Heart left ventricle (tissue), 16 donors: ENCODE results near the gene CCSER1. TPM values are rescaled to one million over a fixed set of nuclear protein-coding genes. Genes with fewer than 3 reads are reported as not detected.
"Not testable (repeated sequence)": the region's sequence is repeated elsewhere in the genome, so short reads cannot be mapped to it uniquely, and the experiment has no call there.

Experiments
- ATAC-seq, 4 donors: fragments of 200-7000 bp; cut with Tn5 transposase; one replicate each; pipeline ENCODE4 v1.9.1; 2020 to 2022; ENCODE audit warnings: moderate library complexity in 4 of 4, mild to moderate bottlenecking in 3 of 4, moderate number of reproducible peaks in 1 of 4
- DNase-seq, 5 donors: peaks; one replicate each; pipeline ENCODE4 v3.0.0-alpha.2; 2020
- H3K27ac ChIP-seq, 12 donors: fragments of 200-600 bp; sonication (generic) in 4 of 12; one replicate each; pipeline versions ENCODE4 v1.5.0 to v1.8.0; 2016 to 2022; ENCODE audit warnings: mild to moderate bottlenecking in 2 of 12
- H3K27me3 ChIP-seq, 9 donors: fragments of 200-600 bp; sonication (generic) in 2 of 9; one replicate each; pipeline versions ENCODE4 v1.5.1 to v1.8.0; 2016 to 2022; ENCODE audit warnings: mild to moderate bottlenecking in 3 of 9
- H3K36me3 ChIP-seq, 9 donors: fragments of 200-600 bp; sonication (generic) in 2 of 9; one replicate each; pipeline versions ENCODE4 v1.5.0 to v1.8.0; 2018 to 2022; ENCODE audit warnings: mild to moderate bottlenecking in 2 of 9
- H3K4me1 ChIP-seq, 12 donors: fragments of 200-600 bp; sonication (generic) in 4 of 12; one replicate each; pipeline versions ENCODE4 v1.5.0 to v1.8.0; 2016 to 2022; ENCODE audit warnings: mild to moderate bottlenecking in 3 of 12
- H3K4me3 ChIP-seq, 12 donors: fragments of 200-600 bp; sonication (generic) in 4 of 12; one replicate each; pipeline versions ENCODE4 v1.5.0 to v1.8.0; 2017 to 2022; ENCODE audit warnings: mild to moderate bottlenecking in 9 of 12, moderate library complexity in 4 of 12
- H3K9me3 ChIP-seq, 12 donors: fragments of 200-600 bp; sonication (generic) in 4 of 12; one replicate each; pipeline versions ENCODE4 v1.5.0 to v1.8.0; 2016 to 2022; ENCODE audit warnings: mild to moderate bottlenecking in 1 of 12
- POLR2A ChIP-seq, 2 donors: fragments of 450-650 bp; IDR thresholded peaks; one replicate each; pipeline ENCODE4 v1.6.1; 2017; ENCODE audit warnings: antibody characterized with exemption in 2 of 2, mild to moderate bottlenecking in 2 of 2, moderate library complexity in 2 of 2
- WGBS, 4 donors: extraction: QIAGEN DNeasy Blood & Tissue Kit in 2 of 4; methylation state at CpG; one replicate each; pipeline versions ENCODE4 v1.1.5 to v1.1.7; 2013 to 2018; 5-methylcytosine and 5-hydroxymethylcytosine counted together
- intact Hi-C, 10 donors: fragments of 100-400 bp; cut with DNase I; formaldehyde crosslinking; loops; one replicate each; pipeline versions ENCODE4 v1.11.1 to v1.14.2; 2022
- polyA plus RNA-seq, 2 donors: library from polyadenylated mRNA; stranded (reverse); fragments of 200-250 nt; gene quantifications; one replicate each; pipeline ENCODE4 v1.2.3, GENCODE V29; 2013
- total RNA-seq, 9 donors: library from RNA; depleted of rRNA in 2 of 9; stranded (reverse); fragments of >200 nt in 2 of 9; fragmentation: NEBNext Ultra II Directional in 3 of 9; extraction: Animal tissue kit (Norgen Biotek cat#: 25700) in 3 of 9; gene quantifications; one replicate each; pipeline versions ENCODE4 v1.1.0 to v1.2.4, GENCODE V29; 2016 to 2023
- TF ChIP-seq, protein P1 (sequence below), 12 donors: fragments of 200-600 bp; sonication (generic) in 4 of 12; IDR thresholded peaks; one replicate each; pipeline versions ENCODE4 v1.5.0 to v1.8.0; 2018 to 2022; ENCODE audit warnings: antibody characterized with exemption in 12 of 12, mild to moderate bottlenecking in 5 of 12
- donor health status: ischemic (EF 13 %, LVEDD 7.1; RV severe dilation, severe dysfunction).
- donor health status: healthy with polysubstance abuse.
- donor health status: DM: no; HTN: yes; CAD: no.
- donor health status: DM: no; HTN: no; CAD: no.
- donor health status: ischemic (EF 25% LVEDD 6.9; RV normal size, moderate dysfunction).
- donor health status: ischemic (EF 25% LVEDD 5.7; RV mildly dilated, moderate dysfunction).
- donor health status: healthy.
- donor health status: DM: yes; HTN: yes; CAD: no.
- donor health status: ischemic (EF 35%, LVEDD 5.7; RV mildly dilated, moderate dysfunction).
- donor health status: nonischemic (EF 11% LVEDD 7.7; RV severe dilation, severe dysfunction).
- donor health status: DM: yes; HTN: yes; CAD: no.
- donor health status: PGD.
- donor health status: ischemic (EF 29% LVEDD 5.4; RV normal size, mild dysfunction).
- donor health status: nonischemic (EF 23%, LVEDD 6.1; RV moderate dilation, normal function).

The CCSER1 gene
- total and polyA plus RNA-seq, 11 donors, result 2.5 to 15.8 (median 12.2) TPM

DNA sequence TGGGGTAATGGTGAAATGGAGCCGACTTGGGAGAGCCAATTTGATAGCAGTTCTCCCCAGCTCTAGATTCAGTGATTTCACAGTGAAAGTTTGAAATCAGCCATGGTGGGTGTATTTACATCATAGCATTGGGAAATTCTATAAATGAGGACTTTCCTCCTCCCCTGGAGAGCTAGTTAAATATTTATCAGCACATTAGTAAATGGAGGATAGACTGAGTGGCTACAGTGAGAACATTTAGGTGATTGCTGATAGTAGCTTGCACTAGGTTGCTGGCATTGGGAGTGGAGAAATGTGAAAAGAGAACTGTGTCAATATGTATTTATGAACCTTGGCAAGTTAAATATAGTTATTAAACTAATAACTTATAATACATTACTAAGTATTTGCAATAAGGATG is 347.3 kb downstream of the CCSER1 start:
- no peaks in the 10 kb centered on the region for H3K36me3 ChIP-seq
- peaks cover 0 to 6% (median 0%) of the 10 kb centered on the region in 12 donors for H3K9me3 ChIP-seq
- TF ChIP-seq POLR2A (IDR thresholded peaks at IDR 0.05), result no peak
- TF ChIP-seq, protein P1, sequence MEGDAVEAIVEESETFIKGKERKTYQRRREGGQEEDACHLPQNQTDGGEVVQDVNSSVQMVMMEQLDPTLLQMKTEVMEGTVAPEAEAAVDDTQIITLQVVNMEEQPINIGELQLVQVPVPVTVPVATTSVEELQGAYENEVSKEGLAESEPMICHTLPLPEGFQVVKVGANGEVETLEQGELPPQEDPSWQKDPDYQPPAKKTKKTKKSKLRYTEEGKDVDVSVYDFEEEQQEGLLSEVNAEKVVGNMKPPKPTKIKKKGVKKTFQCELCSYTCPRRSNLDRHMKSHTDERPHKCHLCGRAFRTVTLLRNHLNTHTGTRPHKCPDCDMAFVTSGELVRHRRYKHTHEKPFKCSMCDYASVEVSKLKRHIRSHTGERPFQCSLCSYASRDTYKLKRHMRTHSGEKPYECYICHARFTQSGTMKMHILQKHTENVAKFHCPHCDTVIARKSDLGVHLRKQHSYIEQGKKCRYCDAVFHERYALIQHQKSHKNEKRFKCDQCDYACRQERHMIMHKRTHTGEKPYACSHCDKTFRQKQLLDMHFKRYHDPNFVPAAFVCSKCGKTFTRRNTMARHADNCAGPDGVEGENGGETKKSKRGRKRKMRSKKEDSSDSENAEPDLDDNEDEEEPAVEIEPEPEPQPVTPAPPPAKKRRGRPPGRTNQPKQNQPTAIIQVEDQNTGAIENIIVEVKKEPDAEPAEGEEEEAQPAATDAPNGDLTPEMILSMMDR (IDR thresholded peaks at IDR 0.05), result no peak
- DNase-seq, result no peak
- 76 to 82% (median 79%) methylated on average over 1 of the region's 1 CpG for WGBS, 4 donors
- intact Hi-C loops, result no loop called here
- no peak for ATAC-seq
- no peak overlapping the region for H3K27ac ChIP-seq
- H3K27me3 ChIP-seq, result no peaks in the 10 kb centered on the region
- no peaks in the 10 kb centered on the region for H3K4me1 ChIP-seq
- no peak overlapping the region for H3K4me3 ChIP-seq

DNA sequence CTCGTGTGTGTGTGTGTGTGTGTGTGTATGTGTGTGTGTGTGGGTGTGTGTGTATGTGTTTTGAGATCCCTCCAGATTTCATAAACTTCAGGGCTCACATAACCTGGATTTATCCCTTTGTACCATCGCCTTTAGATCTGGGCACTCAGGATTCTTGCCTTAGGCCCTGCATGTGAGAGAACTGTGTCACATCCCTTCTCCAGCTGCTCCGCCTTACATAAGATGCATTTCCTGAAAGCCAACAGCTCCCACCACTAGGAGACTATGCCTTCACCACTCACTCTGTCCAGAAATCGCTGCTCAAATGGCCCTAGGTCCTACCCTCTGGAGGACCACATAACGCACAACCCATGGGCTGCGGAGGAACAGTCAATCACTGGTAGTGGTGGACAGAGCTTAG is 348.8 kb downstream of the CCSER1 start:
- ATAC-seq, result no peak
- no peak overlapping the region for H3K27ac ChIP-seq
- DNase-seq, result no peak
- no peaks in the 10 kb centered on the region for H3K4me1 ChIP-seq
- no peak for TF ChIP-seq POLR2A (IDR thresholded peaks at IDR 0.05)
- TF ChIP-seq, protein P1 (IDR thresholded peaks at IDR 0.05), result no peak
- H3K4me3 ChIP-seq, result no peak overlapping the region
- no peaks in the 10 kb centered on the region for H3K36me3 ChIP-seq
- 83 to 91% (median 86%) methylated on average over 6 of the region's 6 CpGs for WGBS, 4 donors
- no peaks in the 10 kb centered on the region for H3K27me3 ChIP-seq
- intact Hi-C loops, result no loop called here
- peaks cover 0 to 16% (median 0%) of the 10 kb centered on the region in 12 donors for H3K9me3 ChIP-seq

DNA sequence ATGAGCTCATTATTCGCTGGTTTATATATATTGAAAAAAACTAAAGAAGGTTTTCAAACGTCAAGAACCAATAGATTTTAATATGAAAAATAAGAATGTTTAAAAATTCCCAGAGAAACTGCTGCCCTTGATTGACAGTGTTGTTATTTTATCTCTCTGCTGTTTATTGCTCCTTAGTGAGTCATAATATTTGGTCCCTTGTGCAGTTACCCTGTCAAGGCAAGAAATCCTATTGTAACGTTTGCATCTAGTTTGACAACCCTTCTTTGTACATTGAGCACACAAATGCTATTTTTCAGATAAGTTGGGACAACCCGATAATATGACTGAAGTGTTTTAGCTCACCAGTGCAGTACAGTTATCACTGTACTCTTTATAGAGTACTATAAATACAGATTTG is 349.4 kb downstream of the CCSER1 start:
- TF ChIP-seq, protein P1 (IDR thresholded peaks at IDR 0.05), result no peak
- H3K4me3 ChIP-seq, result no peak overlapping the region
- H3K27me3 ChIP-seq, result no peaks in the 10 kb centered on the region
- intact Hi-C loops, result no loop called here
- H3K27ac ChIP-seq, result no peak overlapping the region
- peaks cover 0 to 17% (median 0%) of the 10 kb centered on the region in 12 donors for H3K9me3 ChIP-seq
- DNase-seq (no peak), ATAC-seq (no peak)
- 70 to 80% (median 75%) methylated on average over 4 of the region's 4 CpGs for WGBS, 4 donors
- H3K36me3 ChIP-seq, result no peaks in the 10 kb centered on the region
- H3K4me1 ChIP-seq, result no peaks in the 10 kb centered on the region

DNA sequence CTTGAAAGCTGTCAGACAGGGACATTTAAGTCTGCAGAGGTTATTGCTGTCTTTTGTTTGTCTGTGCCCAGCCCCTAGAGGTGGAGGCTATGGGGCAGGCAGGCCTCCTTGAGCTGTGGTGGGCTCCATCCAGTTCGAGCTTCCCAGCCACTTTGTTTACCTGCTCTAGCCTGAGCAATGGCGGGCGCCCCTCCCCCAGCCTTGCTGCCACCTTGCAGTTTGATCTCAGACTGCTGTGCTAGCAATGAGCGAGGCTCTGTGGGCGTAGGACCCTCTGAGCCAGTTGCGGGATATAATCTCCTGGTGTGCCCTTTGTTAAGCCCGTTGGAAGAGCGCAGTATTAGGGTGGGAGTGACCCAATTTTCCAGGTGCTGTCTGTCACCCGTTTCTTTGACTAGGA is 357.7 kb downstream of the CCSER1 start:
- peaks cover 0 to 14% (median 0%) of the 10 kb centered on the region in 12 donors for H3K9me3 ChIP-seq
- H3K4me3 ChIP-seq, H3K27ac ChIP-seq, intact Hi-C loops, H3K36me3 ChIP-seq, H3K27me3 ChIP-seq, ATAC-seq, H3K4me1 ChIP-seq, DNase-seq: not testable (repeated sequence)
- WGBS, 4 donors, result 85 to 90% (median 86%) methylated on average over 9 of the region's 9 CpGs

DNA sequence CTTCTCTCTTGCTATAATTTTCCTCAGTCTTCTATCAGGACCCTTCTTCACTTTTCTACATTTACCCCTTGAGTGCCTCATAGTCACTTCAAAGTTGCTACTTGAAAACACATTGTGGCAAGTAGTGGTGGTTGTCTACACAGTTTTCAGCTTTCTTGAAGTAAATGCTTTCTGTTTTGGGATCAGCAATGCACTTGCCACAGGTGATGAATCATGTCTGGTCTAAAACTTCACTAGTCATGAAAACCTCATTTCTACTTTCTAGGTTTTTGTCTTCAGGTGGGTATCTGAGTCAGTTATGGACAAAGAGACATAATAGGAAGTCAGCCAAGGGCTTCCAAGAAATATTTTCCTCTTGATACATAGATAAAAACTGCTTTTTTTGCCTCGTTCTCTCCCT is 359.2 kb downstream of the CCSER1 start:
- Histone ChIP-seq H3K4me1 (no peaks in the 10 kb centered on the region), H3K9me3 (peaks cover 0 to 13% (median 0%) of the 10 kb centered on the region in 12 donors), H3K4me3 (no peak overlapping the region), H3K27ac (no peak overlapping the region), H3K36me3 (no peaks in the 10 kb centered on the region), H3K27me3 (no peaks in the 10 kb centered on the region)
- no peak for ATAC-seq
- intact Hi-C loops, result no loop called here
- WGBS, 4 donors, result 44 to 61% (median 56%) methylated on average over 1 of the region's 1 CpG
- DNase-seq, result no peak
- TF ChIP-seq, protein P1 (IDR thresholded peaks at IDR 0.05), result no peak
- TF ChIP-seq POLR2A (IDR thresholded peaks at IDR 0.05), result no peak
